PC-3 (cell line): ENCODE data around the gene HMGXB3.

ENCODE experiments used
- EZH2 ChIP-seq: fragments of 300-600 bp; sonication (generic); IDR thresholded peaks from one replicate; pipeline ENCODE4 v1.6.1; 2017; ENCODE audit warnings: antibody characterized with exemption, mild to moderate bottlenecking, low read length; ENCODE audit not compliant: unreplicated experiment
- EZH2phosphoT487 ChIP-seq: fragments of 300-600 bp; sonication (generic); IDR thresholded peaks from 2 replicates; pipeline ENCODE4 v1.6.1; 2018; ENCODE audit warnings: mild to moderate bottlenecking, antibody characterized with exemption, low read length, borderline replicate concordance
- TF ChIP-seq, protein P1 (sequence below): fragments of 300-600 bp; sonication (generic); conservative IDR thresholded peaks from 2 replicates; pipeline ENCODE4 v1.5.1; 2017; ENCODE audit warnings: antibody characterized with exemption, low read depth, mild to moderate bottlenecking, low read length

DNA sequence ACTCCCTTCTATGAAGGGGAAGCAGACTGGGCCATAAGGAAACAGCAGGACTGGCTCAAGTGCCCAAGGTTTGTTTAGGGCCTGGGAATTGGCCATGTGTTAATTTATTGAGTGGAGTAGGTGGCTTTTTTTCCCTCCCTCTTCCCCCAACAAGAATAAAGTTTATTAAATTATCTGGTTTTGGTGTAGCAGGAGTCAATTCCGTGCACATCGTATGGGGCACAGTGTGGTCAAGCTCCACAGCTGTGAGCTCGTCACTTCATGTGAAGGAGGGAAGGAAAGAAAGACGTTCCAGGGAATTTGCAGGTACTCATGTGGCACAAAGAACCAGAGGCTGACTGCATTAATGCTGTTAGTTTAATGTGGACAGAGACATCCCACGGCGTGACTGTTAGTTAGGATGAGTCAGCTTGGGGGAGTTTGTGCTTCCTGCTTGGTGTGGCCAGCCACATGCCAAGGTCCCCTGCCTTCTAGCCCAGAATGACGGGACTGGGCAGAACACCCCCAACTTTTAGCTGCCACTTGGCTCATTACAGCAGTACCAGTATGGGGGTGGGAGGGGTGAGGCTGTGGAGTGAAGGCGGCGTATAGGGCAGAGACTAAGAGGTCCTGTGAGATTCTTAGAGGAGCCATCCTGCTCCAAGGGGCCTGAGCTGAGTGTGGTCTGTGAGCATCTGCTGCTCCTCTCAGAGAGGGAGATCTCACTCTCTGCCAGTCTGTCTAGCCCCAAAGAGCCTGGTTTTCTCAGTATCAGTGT, 52.6 kb downstream of the HMGXB3 start:
- TF ChIP-seq, protein P1, sequence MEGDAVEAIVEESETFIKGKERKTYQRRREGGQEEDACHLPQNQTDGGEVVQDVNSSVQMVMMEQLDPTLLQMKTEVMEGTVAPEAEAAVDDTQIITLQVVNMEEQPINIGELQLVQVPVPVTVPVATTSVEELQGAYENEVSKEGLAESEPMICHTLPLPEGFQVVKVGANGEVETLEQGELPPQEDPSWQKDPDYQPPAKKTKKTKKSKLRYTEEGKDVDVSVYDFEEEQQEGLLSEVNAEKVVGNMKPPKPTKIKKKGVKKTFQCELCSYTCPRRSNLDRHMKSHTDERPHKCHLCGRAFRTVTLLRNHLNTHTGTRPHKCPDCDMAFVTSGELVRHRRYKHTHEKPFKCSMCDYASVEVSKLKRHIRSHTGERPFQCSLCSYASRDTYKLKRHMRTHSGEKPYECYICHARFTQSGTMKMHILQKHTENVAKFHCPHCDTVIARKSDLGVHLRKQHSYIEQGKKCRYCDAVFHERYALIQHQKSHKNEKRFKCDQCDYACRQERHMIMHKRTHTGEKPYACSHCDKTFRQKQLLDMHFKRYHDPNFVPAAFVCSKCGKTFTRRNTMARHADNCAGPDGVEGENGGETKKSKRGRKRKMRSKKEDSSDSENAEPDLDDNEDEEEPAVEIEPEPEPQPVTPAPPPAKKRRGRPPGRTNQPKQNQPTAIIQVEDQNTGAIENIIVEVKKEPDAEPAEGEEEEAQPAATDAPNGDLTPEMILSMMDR = no peak
- TF ChIP-seq EZH2 (no peak), EZH2phosphoT487 (no peak)
